Colonic mucosa (tissue), 4 donors: ENCODE results near the gene USP11. TPM values are rescaled to one million over a fixed set of nuclear protein-coding genes. Genes with fewer than 3 reads are reported as not detected.

ENCODE experiments used
- DNase-seq: peaks from one replicate; pipeline ENCODE4 v3.0.0-alpha.2; 2020
- H3K27ac ChIP-seq: fragments of 200-600 bp; one replicate; pipeline ENCODE4 v1.8.0; 2021
- H3K27me3 ChIP-seq: fragments of 200-600 bp; one replicate; pipeline ENCODE4 v1.8.0; 2021
- H3K36me3 ChIP-seq: fragments of 200-600 bp; one replicate; pipeline ENCODE4 v1.8.0; 2021
- H3K4me1 ChIP-seq: fragments of 200-600 bp; one replicate; pipeline ENCODE4 v1.8.0; 2021; ENCODE audit warnings: mild to moderate bottlenecking
- H3K4me3 ChIP-seq: fragments of 200-600 bp; one replicate; pipeline ENCODE4 v1.8.0; 2021
- H3K9ac ChIP-seq, 2 donors: one replicate each; pipeline ENCODE4 v1.7.0; 2013; ENCODE audit warnings: control low read depth in 2 of 2, low read depth in 2 of 2, low read length in 2 of 2
- H3K9me3 ChIP-seq: fragments of 200-600 bp; one replicate; pipeline ENCODE4 v1.8.0; 2021
- CTCF ChIP-seq: fragments of 200-600 bp; IDR thresholded peaks from one replicate; pipeline ENCODE4 v1.8.0; 2022; ENCODE audit warnings: antibody characterized with exemption, mild to moderate bottlenecking
- intact Hi-C: fragments of 100-400 bp; cut with DNase I; formaldehyde crosslinking; loops from one replicate; pipeline ENCODE4 v1.14.1; 2022
- total RNA-seq, 2 donors: library from RNA; stranded (reverse); fragmentation: NEBNext Ultra II Directional in 1 of 2; extraction: Animal tissue kit (Norgen Biotek cat#: 25700) in 1 of 2; gene quantifications; one replicate each; pipeline ENCODE4 v1.2.1, GENCODE V29; 2021
- donor health status: healthy.
- donor health status: DM: no; HTN: no; CAD: no.
- donor health status: DM: no; HTN: no; CAD: no.

The USP11 gene
- total RNA-seq, 2 donors from 2014 or later, result 20.7 to 22.9 TPM

DNA sequence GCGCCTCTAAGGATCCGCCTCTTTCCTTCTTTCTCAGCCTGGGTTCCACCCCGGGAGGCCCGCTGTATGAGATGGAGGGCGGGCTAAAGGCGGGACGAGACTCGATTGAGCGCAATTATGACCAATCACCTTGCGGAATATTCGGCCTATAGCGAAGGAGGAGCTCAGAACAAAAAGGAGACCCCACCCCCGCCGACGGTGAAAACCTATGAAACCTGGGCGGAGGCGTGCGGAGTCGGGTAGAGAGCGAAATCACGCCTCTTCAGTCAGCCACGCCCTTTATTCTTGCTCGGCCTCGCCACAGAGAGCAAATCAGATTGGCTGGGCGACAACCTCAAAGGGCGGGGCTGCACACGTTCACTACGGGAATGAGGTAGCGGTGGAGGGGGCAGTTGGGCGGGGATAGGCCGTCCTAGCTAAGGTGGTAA, 14.9 kb upstream of the USP11 start:
- H3K27ac ChIP-seq, result peak overlapping the region; percentile 89
- H3K9ac ChIP-seq, result peak overlapping the region; percentile 76 to 97
- intact Hi-C loops, result no loop called here
- no peaks in the 10 kb centered on the region for H3K27me3 ChIP-seq
- TF ChIP-seq CTCF, result no peak
- peak; percentile 99 for DNase-seq
- H3K4me3 ChIP-seq, result peak overlapping the region; percentile 93
- no peaks in the 10 kb centered on the region for H3K4me1 ChIP-seq
- H3K36me3 ChIP-seq, result peaks cover 17% of the 10 kb centered on the region
- H3K9me3 ChIP-seq, result no peaks in the 10 kb centered on the region

- H3K9me3 ChIP-seq, result no peaks in the 10 kb centered on the region
- peak within 1 kb of the TSS; percentile 76 to 97 for H3K9ac ChIP-seq
- peak; percentile 85 for DNase-seq
- peaks cover 12% of the 10 kb centered on the region for H3K36me3 ChIP-seq
- no peaks in the 10 kb centered on the region for H3K27me3 ChIP-seq
- H3K4me3 ChIP-seq, result peak within 1 kb of the TSS; percentile 93
- TF ChIP-seq CTCF, result no peak
- H3K4me1 ChIP-seq, result no peaks in the 10 kb centered on the region
- intact Hi-C loops, result no loop called here
- H3K27ac ChIP-seq, result peak within 1 kb of the TSS; percentile 89
These were observed 14.4 kb upstream of the USP11 start, which contains the start of gene CDK16 for GRCh38 chrX:47218280-47218919. Gene CDK16 (plus strand): TSS chrX:47218681. CDS start chrX:47223558, 4,877 bp downstream.

DNA sequence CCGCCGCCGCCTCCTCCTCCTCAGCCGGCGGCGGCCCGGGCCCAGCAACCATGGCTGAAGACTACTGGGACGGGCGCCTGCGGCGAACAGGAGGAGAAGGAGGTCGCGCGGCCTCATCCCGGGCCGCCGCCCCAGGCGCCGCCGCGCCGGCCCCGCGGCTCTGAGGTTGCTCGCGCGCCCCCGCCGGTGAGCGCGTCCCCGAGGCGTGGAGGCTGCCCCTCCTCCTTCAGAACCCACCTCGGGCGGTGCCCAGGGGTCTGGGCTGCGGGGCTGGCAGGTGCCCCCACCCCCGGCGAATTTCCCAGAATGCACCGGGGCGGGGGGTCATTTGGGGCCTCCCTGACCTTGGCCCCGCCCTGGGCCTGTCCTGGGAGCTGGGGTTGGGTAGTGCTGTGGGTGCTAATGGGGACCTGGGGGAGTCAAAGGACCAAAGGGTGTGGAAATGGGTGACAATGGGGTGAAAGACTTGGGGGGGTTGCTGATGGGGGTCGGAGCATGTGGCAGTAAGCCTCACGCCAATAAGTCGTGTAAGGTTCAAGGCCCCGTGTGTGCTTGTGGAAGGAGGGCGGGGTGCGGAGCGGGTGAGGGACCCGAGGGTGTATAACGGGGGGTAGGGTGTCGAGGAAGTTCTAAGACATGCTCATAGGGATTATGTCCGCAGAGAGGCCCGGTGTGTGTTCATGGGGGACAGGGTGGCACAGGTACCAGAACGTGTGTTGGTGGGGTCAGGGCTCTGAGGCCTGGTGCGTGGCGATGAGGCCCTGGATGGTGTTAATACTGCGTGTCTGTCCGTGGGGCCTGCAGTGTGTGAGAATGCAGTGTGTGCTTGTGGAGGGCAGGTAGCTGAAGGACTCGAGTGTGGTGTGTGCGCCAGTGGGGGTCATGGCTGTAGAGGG, 13.6 kb upstream of the USP11 start:
- H3K9me3 ChIP-seq, result no peaks in the 10 kb centered on the region
- no peak for TF ChIP-seq CTCF
- peak overlapping the region; percentile 89 for H3K27ac ChIP-seq
- H3K36me3 ChIP-seq, result peaks cover 8% of the 10 kb centered on the region
- DNase-seq, result peak; percentile 69
- H3K4me1 ChIP-seq, result no peaks in the 10 kb centered on the region
- H3K4me3 ChIP-seq, result peak overlapping the region; percentile 93
- intact Hi-C loops, result no loop called here
- peak overlapping the region; percentile 76 to 97 for H3K9ac ChIP-seq
- no peaks in the 10 kb centered on the region for H3K27me3 ChIP-seq

- H3K27ac ChIP-seq, result no peak overlapping the region
These were observed 11.1 kb upstream of the USP11 start for GRCh38 chrX:47221756-47222155.

More at GRCh38 chrX:47221756-47222155, 11.1 kb upstream of the USP11 start:
- Histone ChIP-seq H3K9me3 (no peaks in the 10 kb centered on the region), H3K9ac (no peak overlapping the region), H3K4me1 (no peaks in the 10 kb centered on the region), H3K27me3 (no peaks in the 10 kb centered on the region), H3K36me3 (no peaks in the 10 kb centered on the region), H3K4me3 (no peak overlapping the region)
- intact Hi-C loops, result no loop called here
- TF ChIP-seq CTCF, result no peak
- no peak for DNase-seq
